ENCODE data around the gene MYO18A.

The MYO18A gene

GRCh38 chr17:29135464-29135863, 44.7 kb downstream of the MYO18A start:
- TF ChIP-seq FOXP2 (optimal IDR thresholded peaks at IDR 0.05; ENCODE audit: borderline replicate concordance, extremely low read depth, extremely low read length, insufficient read depth) (no peak), SIN3A (IDR thresholded peaks at IDR 0.05; ENCODE audit: borderline replicate concordance, insufficient read depth, low read length) (no peak), TAF1 (IDR thresholded peaks at IDR 0.05; ENCODE audit: borderline replicate concordance, insufficient read depth, low read length) (no peak), POLR2AphosphoS5 (IDR thresholded peaks at IDR 0.05; ENCODE audit: low read depth, low read length) (no peak)
- TF ChIP-seq, protein P1, sequence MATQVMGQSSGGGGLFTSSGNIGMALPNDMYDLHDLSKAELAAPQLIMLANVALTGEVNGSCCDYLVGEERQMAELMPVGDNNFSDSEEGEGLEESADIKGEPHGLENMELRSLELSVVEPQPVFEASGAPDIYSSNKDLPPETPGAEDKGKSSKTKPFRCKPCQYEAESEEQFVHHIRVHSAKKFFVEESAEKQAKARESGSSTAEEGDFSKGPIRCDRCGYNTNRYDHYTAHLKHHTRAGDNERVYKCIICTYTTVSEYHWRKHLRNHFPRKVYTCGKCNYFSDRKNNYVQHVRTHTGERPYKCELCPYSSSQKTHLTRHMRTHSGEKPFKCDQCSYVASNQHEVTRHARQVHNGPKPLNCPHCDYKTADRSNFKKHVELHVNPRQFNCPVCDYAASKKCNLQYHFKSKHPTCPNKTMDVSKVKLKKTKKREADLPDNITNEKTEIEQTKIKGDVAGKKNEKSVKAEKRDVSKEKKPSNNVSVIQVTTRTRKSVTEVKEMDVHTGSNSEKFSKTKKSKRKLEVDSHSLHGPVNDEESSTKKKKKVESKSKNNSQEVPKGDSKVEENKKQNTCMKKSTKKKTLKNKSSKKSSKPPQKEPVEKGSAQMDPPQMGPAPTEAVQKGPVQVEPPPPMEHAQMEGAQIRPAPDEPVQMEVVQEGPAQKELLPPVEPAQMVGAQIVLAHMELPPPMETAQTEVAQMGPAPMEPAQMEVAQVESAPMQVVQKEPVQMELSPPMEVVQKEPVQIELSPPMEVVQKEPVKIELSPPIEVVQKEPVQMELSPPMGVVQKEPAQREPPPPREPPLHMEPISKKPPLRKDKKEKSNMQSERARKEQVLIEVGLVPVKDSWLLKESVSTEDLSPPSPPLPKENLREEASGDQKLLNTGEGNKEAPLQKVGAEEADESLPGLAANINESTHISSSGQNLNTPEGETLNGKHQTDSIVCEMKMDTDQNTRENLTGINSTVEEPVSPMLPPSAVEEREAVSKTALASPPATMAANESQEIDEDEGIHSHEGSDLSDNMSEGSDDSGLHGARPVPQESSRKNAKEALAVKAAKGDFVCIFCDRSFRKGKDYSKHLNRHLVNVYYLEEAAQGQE (IDR thresholded peaks at IDR 0.05; ENCODE audit: insufficient read depth in 1 of 2, low read depth in 2 of 2, low read length in 2 of 2), result no peak

- TF ChIP-seq, protein P1 (IDR thresholded peaks at IDR 0.05; ENCODE audit: insufficient read depth in 1 of 2, low read depth in 2 of 2, low read length in 2 of 2), result no peak
- TF ChIP-seq TAF1 (IDR thresholded peaks at IDR 0.05; ENCODE audit: borderline replicate concordance, insufficient read depth, low read length) (no peak), SIN3A (IDR thresholded peaks at IDR 0.05; ENCODE audit: borderline replicate concordance, insufficient read depth, low read length) (no peak), FOXP2 (optimal IDR thresholded peaks at IDR 0.05; ENCODE audit: borderline replicate concordance, extremely low read depth, extremely low read length, insufficient read depth) (peak; percentile 43), POLR2AphosphoS5 (IDR thresholded peaks at IDR 0.05; ENCODE audit: low read depth, low read length) (no peak)
These were observed 47.0 kb downstream of the MYO18A start for GRCh38 chr17:29133121-29133713.

DNA sequence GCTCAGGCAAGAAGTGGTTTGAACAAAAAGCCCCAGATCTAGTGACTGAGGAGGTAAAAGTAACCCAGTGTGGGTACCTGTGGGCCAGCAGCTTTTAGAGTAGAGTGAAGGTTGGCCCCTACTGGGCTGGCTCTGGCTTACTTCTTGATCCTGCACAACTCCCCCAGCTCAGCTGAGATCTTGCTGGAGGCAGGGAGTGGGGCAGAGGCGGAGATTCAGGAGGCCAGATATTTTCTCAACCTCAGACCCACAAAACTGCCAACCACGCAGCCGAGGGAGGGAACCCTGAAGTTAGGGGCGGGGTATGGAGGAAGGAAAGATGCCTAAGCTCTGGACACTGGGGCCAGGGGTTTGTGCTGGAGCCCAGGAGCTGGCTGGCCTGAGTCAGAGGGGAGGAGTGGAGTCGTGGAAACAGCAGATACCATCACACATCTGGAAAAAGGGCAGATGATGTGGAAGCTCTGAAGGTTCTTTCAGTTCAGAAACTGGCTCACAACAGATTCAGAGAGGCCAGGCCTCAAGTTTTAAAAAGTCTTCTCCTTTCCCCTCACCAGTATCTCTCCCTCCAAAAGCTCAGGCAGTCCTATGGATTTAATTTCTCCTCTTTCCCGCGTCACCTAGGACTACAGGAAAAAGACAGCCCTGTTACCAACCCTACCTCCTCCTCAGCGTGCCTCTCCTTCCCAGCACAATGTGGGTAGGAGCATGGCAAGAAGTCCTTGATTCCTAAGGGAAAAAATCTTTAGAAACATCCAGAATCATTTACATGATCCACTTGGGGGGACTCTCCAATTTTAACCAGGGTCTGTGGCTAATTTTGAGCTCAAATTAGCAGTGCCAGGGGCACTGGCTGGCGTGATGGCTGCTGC, 48.1 kb downstream of the MYO18A start:
- TF ChIP-seq FOXP2 (optimal IDR thresholded peaks at IDR 0.05; ENCODE audit: borderline replicate concordance, extremely low read depth, extremely low read length, insufficient read depth) (no peak), TAF1 (IDR thresholded peaks at IDR 0.05; ENCODE audit: borderline replicate concordance, insufficient read depth, low read length) (no peak), POLR2AphosphoS5 (IDR thresholded peaks at IDR 0.05; ENCODE audit: low read depth, low read length) (no peak), SIN3A (IDR thresholded peaks at IDR 0.05; ENCODE audit: borderline replicate concordance, insufficient read depth, low read length) (no peak)
- TF ChIP-seq, protein P1 (IDR thresholded peaks at IDR 0.05; ENCODE audit: insufficient read depth in 1 of 2, low read depth in 2 of 2, low read length in 2 of 2), result no peak

DNA sequence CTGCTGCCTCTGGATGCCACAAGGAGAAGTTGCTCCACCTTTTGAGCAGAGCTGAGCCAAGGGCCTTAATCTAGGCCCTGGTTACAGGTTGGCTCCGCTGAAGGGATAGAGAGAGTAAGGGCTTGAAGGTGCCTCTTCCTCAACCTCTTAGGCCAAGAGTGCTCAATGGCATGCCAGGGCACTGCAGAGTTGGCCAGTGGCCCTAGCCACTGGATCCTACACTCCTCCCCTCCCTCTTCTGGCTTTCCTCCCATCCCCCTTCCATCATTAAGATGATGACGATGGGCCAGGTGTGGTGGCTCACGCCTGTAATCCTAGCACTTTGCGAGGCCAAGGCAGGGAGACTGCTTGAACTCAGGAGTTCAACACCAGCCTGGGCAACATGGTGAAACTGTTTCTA, 50.5 kb downstream of the MYO18A start:
- TF ChIP-seq, protein P1 (IDR thresholded peaks at IDR 0.05; ENCODE audit: insufficient read depth in 1 of 2, low read depth in 2 of 2, low read length in 2 of 2), result no peak
- TF ChIP-seq FOXP2 (optimal IDR thresholded peaks at IDR 0.05; ENCODE audit: borderline replicate concordance, extremely low read depth, extremely low read length, insufficient read depth), result no peak
- TF ChIP-seq SIN3A (IDR thresholded peaks at IDR 0.05; ENCODE audit: borderline replicate concordance, insufficient read depth, low read length), result no peak
- no peak for TF ChIP-seq POLR2AphosphoS5 (IDR thresholded peaks at IDR 0.05; ENCODE audit: low read depth, low read length)
- no peak for TF ChIP-seq TAF1 (IDR thresholded peaks at IDR 0.05; ENCODE audit: borderline replicate concordance, insufficient read depth, low read length)
